Chondrocyte (in vitro differentiated cells): ENCODE data around the gene DPP6. TPM values are rescaled to one million over a fixed set of nuclear protein-coding genes. Genes with fewer than 3 reads are reported as not detected.

Experiments used
- DNase-seq: peaks from one replicate; pipeline ENCODE4 v3.0.0; 2021; ENCODE audit warnings: mixed read lengths, low spot score
- H3K27ac Mint-ChIP-seq: one replicate; pipeline ENCODE4 v1.8.0; 2021; ENCODE audit warnings: mild to moderate bottlenecking, moderate library complexity, mixed read lengths; ENCODE audit not compliant: unreplicated experiment
- H3K27me3 Mint-ChIP-seq: 2 replicates; pipeline ENCODE4 v1.8.0; 2021; ENCODE audit warnings: low read depth, mixed read lengths
- H3K36me3 Mint-ChIP-seq: 2 replicates; pipeline ENCODE4 v1.8.0; 2021; ENCODE audit warnings: low read depth, mixed read lengths
- H3K4me1 Mint-ChIP-seq: 2 replicates; pipeline ENCODE4 v1.8.0; 2021; ENCODE audit warnings: low read depth, mild to moderate bottlenecking, mixed read lengths
- H3K4me3 Mint-ChIP-seq: one replicate; pipeline ENCODE4 v1.8.0; 2021; ENCODE audit warnings: mild to moderate bottlenecking, moderate library complexity, mixed read lengths; ENCODE audit not compliant: unreplicated experiment
- H3K9me3 Mint-ChIP-seq: 2 replicates; pipeline ENCODE4 v1.8.0; 2021; ENCODE audit warnings: low read depth, mixed read lengths
- total RNA-seq: library from RNA; stranded (reverse); gene quantifications from 3 replicates; pipeline ENCODE4 v1.2.1, GENCODE V29; 2021
- TF ChIP-seq, protein P1 (sequence below): fragments of 200-600 bp; sonication (generic); IDR thresholded peaks from 2 replicates; pipeline ENCODE4 v1.5.0; 2021; ENCODE audit warnings: antibody characterized with exemption, mild to moderate bottlenecking, moderate library complexity

The DPP6 gene
- total RNA-seq, 1 donor from 2014 or later = not detected

DNA sequence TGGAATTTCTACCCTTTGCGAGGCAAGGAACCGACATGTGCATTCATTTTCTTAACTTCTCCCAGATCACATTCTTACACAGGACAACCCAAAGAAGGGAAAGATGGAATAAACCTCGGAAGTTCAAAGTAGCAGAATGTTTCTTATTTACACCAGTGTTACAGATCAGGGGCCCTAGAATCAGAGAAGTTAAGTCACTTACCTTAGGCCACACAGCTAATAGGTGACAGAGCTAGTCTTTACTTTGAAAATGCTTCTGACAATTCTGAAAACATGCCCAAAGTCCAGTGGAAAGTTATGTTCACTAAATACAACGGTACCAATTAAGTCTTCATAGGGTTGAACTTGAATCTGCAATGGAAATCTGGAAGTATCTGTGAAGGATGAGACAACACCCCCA, 437.7 kb downstream of the DPP6 start:
- no peak overlapping the region for H3K27ac Mint-ChIP-seq

DNA sequence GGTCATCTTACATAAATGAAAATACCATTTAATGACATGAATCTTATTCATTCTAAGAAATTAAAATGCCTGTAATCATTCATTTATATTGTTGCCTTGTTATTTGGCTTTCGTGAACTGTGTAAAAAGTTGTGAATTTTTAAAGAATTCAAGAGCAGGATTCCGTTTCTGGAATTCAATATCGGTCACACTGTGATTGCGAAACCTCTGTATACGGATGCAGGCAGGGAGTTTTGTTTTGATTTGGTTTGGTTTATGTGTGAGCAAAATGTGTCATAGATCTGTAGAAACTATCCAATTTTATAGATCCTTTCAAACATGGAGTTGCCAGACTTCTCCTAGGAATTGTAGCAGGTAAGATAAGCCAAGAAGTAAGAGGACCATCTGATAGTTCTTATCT, 441.4 kb downstream of the DPP6 start:
- Mint-ChIP-seq H3K27ac (no peak overlapping the region), H3K4me1 (no peaks in the 10 kb centered on the region), H3K4me3 (no peak overlapping the region), H3K27me3 (no peaks in the 10 kb centered on the region), H3K36me3 (no peaks in the 10 kb centered on the region), H3K9me3 (peaks cover 43% of the 10 kb centered on the region)
- TF ChIP-seq, protein P1, sequence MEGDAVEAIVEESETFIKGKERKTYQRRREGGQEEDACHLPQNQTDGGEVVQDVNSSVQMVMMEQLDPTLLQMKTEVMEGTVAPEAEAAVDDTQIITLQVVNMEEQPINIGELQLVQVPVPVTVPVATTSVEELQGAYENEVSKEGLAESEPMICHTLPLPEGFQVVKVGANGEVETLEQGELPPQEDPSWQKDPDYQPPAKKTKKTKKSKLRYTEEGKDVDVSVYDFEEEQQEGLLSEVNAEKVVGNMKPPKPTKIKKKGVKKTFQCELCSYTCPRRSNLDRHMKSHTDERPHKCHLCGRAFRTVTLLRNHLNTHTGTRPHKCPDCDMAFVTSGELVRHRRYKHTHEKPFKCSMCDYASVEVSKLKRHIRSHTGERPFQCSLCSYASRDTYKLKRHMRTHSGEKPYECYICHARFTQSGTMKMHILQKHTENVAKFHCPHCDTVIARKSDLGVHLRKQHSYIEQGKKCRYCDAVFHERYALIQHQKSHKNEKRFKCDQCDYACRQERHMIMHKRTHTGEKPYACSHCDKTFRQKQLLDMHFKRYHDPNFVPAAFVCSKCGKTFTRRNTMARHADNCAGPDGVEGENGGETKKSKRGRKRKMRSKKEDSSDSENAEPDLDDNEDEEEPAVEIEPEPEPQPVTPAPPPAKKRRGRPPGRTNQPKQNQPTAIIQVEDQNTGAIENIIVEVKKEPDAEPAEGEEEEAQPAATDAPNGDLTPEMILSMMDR = no peak
- no peak for DNase-seq

More for the DNA sequence above, 437.7 kb downstream of the DPP6 start:
- Mint-ChIP-seq H3K4me3 (no peak overlapping the region), H3K4me1 (no peaks in the 10 kb centered on the region), H3K9me3 (peaks cover 47% of the 10 kb centered on the region), H3K27me3 (no peaks in the 10 kb centered on the region), H3K36me3 (no peaks in the 10 kb centered on the region)
- no peak for DNase-seq
- TF ChIP-seq, protein P1 = no peak

DNA sequence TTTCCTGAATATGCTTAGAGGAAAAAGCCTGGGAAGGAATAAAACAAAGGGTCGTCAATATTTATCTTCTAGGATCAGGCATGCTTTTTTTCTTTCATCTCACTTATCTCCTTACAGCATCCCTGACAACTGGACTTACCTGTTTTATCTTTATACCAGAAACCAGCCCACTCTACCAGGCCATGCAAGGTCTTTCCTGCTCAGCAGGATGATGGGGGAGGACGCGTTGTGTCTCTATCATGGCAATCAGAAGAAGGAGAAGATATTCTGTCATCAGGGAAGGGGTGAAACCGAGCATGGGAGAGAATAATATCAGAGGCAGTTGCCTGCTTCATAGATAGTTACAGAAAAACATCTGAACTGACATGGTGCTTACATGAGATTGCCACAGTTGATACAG, 445.6 kb downstream of the DPP6 start:
- no peaks in the 10 kb centered on the region for H3K36me3 Mint-ChIP-seq
- peaks cover 44% of the 10 kb centered on the region for H3K9me3 Mint-ChIP-seq
- H3K4me3 Mint-ChIP-seq = no peak overlapping the region
- TF ChIP-seq, protein P1 = no peak
- H3K27ac Mint-ChIP-seq = no peak overlapping the region
- DNase-seq = no peak
- H3K4me1 Mint-ChIP-seq = no peaks in the 10 kb centered on the region
- no peaks in the 10 kb centered on the region for H3K27me3 Mint-ChIP-seq

DNA sequence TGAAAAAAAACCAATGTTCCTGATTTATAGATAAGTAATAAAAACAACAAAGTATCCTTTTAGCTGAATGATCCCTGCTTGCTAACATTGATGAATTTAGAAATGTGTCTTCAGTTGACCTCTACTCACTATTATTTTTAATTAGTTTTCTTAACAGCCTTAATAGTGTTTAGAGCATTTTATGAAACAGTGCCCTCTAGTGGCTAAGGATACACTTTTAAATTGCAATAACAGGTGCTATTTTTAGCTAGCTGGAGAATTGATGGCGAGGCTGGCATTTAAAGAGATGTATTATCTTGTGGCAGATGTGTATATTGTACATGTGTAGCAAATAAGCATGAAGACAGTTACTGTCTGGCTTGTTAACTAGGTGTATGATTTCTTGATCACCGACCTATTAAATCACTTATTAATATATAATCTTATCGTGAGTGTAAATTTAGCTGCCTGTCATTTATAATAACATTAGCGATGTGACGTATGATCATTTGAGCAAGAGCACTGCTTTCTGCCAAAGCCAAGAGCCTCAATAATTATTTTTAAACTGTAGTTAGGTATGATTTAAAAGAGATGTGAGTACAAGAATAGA, 451.9 kb downstream of the DPP6 start:
- H3K4me3 Mint-ChIP-seq = no peak overlapping the region
- H3K9me3 Mint-ChIP-seq = peaks cover 19% of the 10 kb centered on the region
- TF ChIP-seq, protein P1 = peak; percentile 81
- H3K4me1 Mint-ChIP-seq = no peaks in the 10 kb centered on the region
- no peak for DNase-seq
- no peak overlapping the region for H3K27ac Mint-ChIP-seq
- no peaks in the 10 kb centered on the region for H3K36me3 Mint-ChIP-seq
- H3K27me3 Mint-ChIP-seq = no peaks in the 10 kb centered on the region

DNA sequence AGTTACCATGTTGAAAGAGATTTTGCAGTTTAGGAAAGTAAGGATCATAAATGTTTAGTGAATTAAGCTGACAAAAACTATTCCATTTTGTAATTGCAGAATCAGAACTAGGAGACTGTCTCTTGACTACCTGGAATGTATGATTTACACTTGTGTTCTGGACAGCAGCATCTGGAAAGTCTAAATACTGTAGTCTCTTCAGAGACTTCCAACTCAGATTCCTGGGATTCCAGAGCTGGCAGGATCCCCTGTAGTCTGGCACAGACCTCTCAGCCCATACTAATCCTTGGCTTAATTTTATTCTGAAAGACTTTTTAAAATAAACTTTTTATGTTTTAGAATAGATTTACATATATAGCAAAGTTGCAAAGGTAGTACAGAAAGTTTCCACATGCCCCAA, 452.7 kb downstream of the DPP6 start:
- Mint-ChIP-seq H3K27ac (no peak overlapping the region), H3K27me3 (no peaks in the 10 kb centered on the region), H3K4me3 (no peak overlapping the region), H3K36me3 (no peaks in the 10 kb centered on the region), H3K9me3 (peaks cover 20% of the 10 kb centered on the region), H3K4me1 (no peaks in the 10 kb centered on the region)
- DNase-seq = no peak
- TF ChIP-seq, protein P1 = no peak
